GM21367 (cell line): ENCODE data around the gene SERF2.
"Not testable (repeated sequence)": the region's sequence is repeated elsewhere in the genome, so short reads cannot be mapped to it uniquely, and the experiment has no call there.

Source experiments
- ATAC-seq: cut with Tn5 transposase; IDR thresholded peaks from one replicate; pipeline ENCODE4 v1.9.1; 2021; ENCODE audit not compliant: unreplicated experiment

Gene SERF2

GRCh38 chr15:43791993-43792760 is at the start of gene SERF2:
SERF2 (plus strand) TSS chr15:43792320; CDS start chr15:43792377, 57 bp downstream.
- peak; percentile 81 for ATAC-seq

- peak; percentile 62 for ATAC-seq
Measured at GRCh38 chr15:43746245-43746902, 45.7 kb upstream of the SERF2 start, which contains the start of gene PDIA3. PDIA3 (plus strand) TSS chr15:43746438; CDS start chr15:43746540, 102 bp downstream.

- ATAC-seq = not testable (repeated sequence)
Measured at GRCh38 chr15:43746903-43747309, 45.2 kb upstream of the SERF2 start.

GRCh38 chr15:43748376-43748775 is 43.7 kb upstream of the SERF2 start:
- ATAC-seq = no peak

- ATAC-seq = peak; percentile 36
Measured at GRCh38 chr15:43749690-43750345, 42.3 kb upstream of the SERF2 start.

- ATAC-seq = no peak
Measured at GRCh38 chr15:43751885-43752284, 40.2 kb upstream of the SERF2 start.

GRCh38 chr15:43762824-43763223 is 29.3 kb upstream of the SERF2 start:
- ATAC-seq = no peak

GRCh38 chr15:43763819-43764446 is 28.2 kb upstream of the SERF2 start:
- no peak for ATAC-seq

GRCh38 chr15:43769584-43770228 is 22.4 kb upstream of the SERF2 start:
- ATAC-seq = no peak

GRCh38 chr15:43771816-43772215 is 20.3 kb upstream of the SERF2 start:
- ATAC-seq = no peak

GRCh38 chr15:43772624-43773023 is 19.5 kb upstream of the SERF2 start:
- no peak for ATAC-seq

GRCh38 chr15:43774062-43774461 is 18.1 kb upstream of the SERF2 start:
- no peak for ATAC-seq

- no peak for ATAC-seq
Measured at GRCh38 chr15:43775411-43775965, 16.6 kb upstream of the SERF2 start.

- ATAC-seq = peak; percentile 45
Measured at GRCh38 chr15:43776101-43776717, 15.9 kb upstream of the SERF2 start.

GRCh38 chr15:43776718-43777266 is 15.3 kb upstream of the SERF2 start, which contains the start of gene ELL3:
ELL3 (minus strand) TSS chr15:43776966; CDS start chr15:43776901, 65 bp downstream.
- peak; percentile 30 for ATAC-seq

- peak; percentile 47 for ATAC-seq
Measured at GRCh38 chr15:43777267-43777914, 14.7 kb upstream of the SERF2 start.

- ATAC-seq = no peak
Measured at GRCh38 chr15:43779016-43779415, 13.1 kb upstream of the SERF2 start.

- no peak for ATAC-seq
Measured at GRCh38 chr15:43789409-43789808, 2.7 kb upstream of the SERF2 start.
